Stimulated activated CD8-positive, alpha-beta memory T cell treated with anti-CD3 and anti-CD28 coated beads, Interleukin-7, amount 100 ng/mL, for 24 hours (primary cell): ENCODE data around the gene ACOT4.
"Not testable (repeated sequence)": the region's sequence is repeated elsewhere in the genome, so short reads cannot be mapped to it uniquely, and the experiment has no call there.

Source experiments
- DNase-seq: peaks from one replicate; pipeline ENCODE4 v3.0.0-alpha.2; 2020; ENCODE audit warnings: low read depth

The ACOT4 gene

GRCh38 chr14:73633116-73634010, 41.7 kb downstream of the ACOT4 start:
- peak; percentile 17 for DNase-seq

- no peak for DNase-seq
Measured at GRCh38 chr14:73634011-73634833, 42.5 kb downstream of the ACOT4 start.

GRCh38 chr14:73636355-73636754, 44.7 kb downstream of the ACOT4 start:
- DNase-seq = not testable (repeated sequence)

- no peak for DNase-seq
Measured at GRCh38 chr14:73637830-73638229, 46.2 kb downstream of the ACOT4 start.

- no peak for DNase-seq
Measured at GRCh38 chr14:73640796-73641365, 49.2 kb downstream of the ACOT4 start.

- peak; percentile 73 for DNase-seq
Measured at GRCh38 chr14:73644531-73645247, 53.0 kb downstream of the ACOT4 start, which contains the start of gene DNAL1. Gene DNAL1 (plus strand): TSS chr14:73644986. CDS start chr14:73645040, 54 bp downstream.

- no peak for DNase-seq
Measured at GRCh38 chr14:73645248-73645610, 53.6 kb downstream of the ACOT4 start.
